GM12875 (cell line): Measurements from ENCODE around the gene TRIM4.

Source experiments
- H3K4me3 ChIP-seq: one replicate; pipeline ENCODE4 v1.5.1; 2011; ENCODE audit warnings: low read depth, low read length, control low read depth
- CTCF ChIP-seq: IDR thresholded peaks from 2 replicates; pipeline ENCODE4 v1.5.1; 2011; ENCODE audit warnings: low read depth, mild to moderate bottlenecking, control low read depth, inconsistent platforms, low read length, moderate library complexity, borderline replicate concordance; ENCODE audit not compliant: insufficient read depth

TRIM4 gene

GRCh38 chr7:99860281-99861127 lies 58.8 kb downstream of the TRIM4 start:
- TF ChIP-seq CTCF = no peak
- no peak overlapping the region for H3K4me3 ChIP-seq

GRCh38 chr7:99855236-99855635 lies 64.1 kb downstream of the TRIM4 start:
- TF ChIP-seq CTCF = no peak
- H3K4me3 ChIP-seq = no peak overlapping the region

DNA sequence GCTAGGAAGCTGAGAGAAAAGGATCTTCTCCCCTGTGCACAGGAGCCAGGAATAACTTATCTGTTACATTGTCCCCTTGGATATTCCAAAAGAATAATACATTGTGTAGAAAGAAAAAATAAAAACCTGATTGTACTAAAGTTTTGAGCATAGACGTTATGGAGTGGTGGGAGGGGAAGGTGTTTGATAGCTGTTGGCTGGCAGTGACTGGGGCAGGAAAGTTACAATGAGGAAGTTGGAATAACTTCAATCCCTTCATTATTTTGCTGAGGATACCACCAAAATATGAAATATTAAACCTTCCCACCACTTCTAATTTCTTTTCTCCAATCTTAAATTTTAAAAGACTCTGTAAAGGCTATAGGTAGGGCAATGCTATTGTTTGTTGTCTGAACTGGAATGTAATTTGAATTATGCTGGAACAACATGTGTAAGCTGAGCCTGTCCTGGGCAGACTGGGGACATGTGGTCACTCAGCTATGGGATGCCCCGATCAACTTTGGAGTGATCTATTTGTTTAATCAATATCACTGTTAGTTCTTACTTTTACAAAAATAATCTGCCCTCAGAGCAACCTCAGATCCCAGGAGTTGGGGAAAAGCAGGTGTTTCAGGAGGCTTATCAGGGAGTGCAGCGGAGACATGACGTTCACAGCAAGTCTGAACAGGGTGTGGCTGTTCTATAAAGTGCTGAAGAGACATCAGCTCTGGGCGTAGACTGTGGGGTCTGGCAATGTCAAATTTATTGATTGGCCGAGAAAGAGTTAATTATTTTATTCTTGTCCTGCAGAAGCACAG lies 70.7 kb downstream of the TRIM4 start:
- no peak overlapping the region for H3K4me3 ChIP-seq
- TF ChIP-seq CTCF = no peak

GRCh38 chr7:99844328-99844727 lies 75.0 kb downstream of the TRIM4 start:
- TF ChIP-seq CTCF = no peak
- no peak overlapping the region for H3K4me3 ChIP-seq

- TF ChIP-seq CTCF = no peak
- no peak overlapping the region for H3K4me3 ChIP-seq
These were observed 75.5 kb downstream of the TRIM4 start for GRCh38 chr7:99843808-99844207.

DNA sequence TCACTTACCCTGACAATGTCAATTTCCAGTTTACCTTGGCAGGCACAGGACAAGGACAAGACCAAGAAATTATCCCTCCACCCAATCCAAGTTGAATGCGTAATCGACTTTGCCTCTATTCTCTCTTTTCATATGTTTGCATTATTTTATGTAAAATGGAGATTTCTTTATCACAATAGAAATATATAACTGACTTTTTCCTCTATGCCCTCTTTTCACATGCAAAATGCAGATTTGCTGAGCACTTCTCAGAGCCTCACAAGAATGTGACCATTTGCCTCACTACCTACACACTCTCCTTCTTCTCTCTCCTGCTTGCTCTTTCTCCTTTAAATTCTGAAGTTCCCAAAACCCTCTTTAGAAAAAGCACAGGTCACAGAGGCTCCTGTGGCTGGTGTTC lies 76.4 kb downstream of the TRIM4 start:
- no peak overlapping the region for H3K4me3 ChIP-seq
- TF ChIP-seq CTCF = no peak
